ENCODE results near the gene POLG.

- TF ChIP-seq EZH2phosphoT487 (IDR thresholded peaks at IDR 0.05) (no peak), CTCF (IDR thresholded peaks at IDR 0.05) (no peak), EZH2 (IDR thresholded peaks at IDR 0.05) (no peak)
Measured at GRCh38 chr15:89317186-89317720, 17.4 kb downstream of the POLG start.
